ENCODE data around the gene ZC3H12A. TPM values are rescaled to one million over a fixed set of nuclear protein-coding genes. Genes with fewer than 3 reads are reported as not detected.

ZC3H12A gene
- total RNA-seq, 1 experiment from 2014 or later, result 6.7 TPM

- H3K56ac ChIP-seq (ENCODE audit: insufficient read length, low read depth, low read length), result no peak overlapping the region
- no peaks in the 10 kb centered on the region for H3K4me1 ChIP-seq (ENCODE audit: insufficient read depth, low read length)
- no peak overlapping the region for H3K18ac ChIP-seq (ENCODE audit: insufficient read length, low read depth, low read length)
- no peak overlapping the region for H4K8ac ChIP-seq (replicated peaks; ENCODE audit: insufficient read length, low read depth, low read length)
- Mint-ChIP-seq H3K4me3 (no peak overlapping the region), H3K36me3 (ENCODE audit: insufficient read depth in 1 of 3, low read depth in 3 of 3) (no peaks in the 10 kb centered on the region), H3K27me3 (ENCODE audit: low read depth) (peaks cover 37% of the 10 kb centered on the region), H3K27ac (no peak overlapping the region), H3K4me1 (peaks cover 12 to 19% of the 10 kb centered on the region in 2 experiments), H3K9me3 (no peaks in the 10 kb centered on the region)
- no peak overlapping the region for H3K4ac ChIP-seq (ENCODE audit: low read depth, low read length)
- H3K27ac ChIP-seq (ENCODE audit: insufficient read length, low read depth, low read length), result no peak overlapping the region
- H2BK120ac ChIP-seq (ENCODE audit: low read depth, low read length, poor library complexity, severe bottlenecking), result no peak overlapping the region
- H2BK20ac ChIP-seq (ENCODE audit: low read depth, low read length, poor library complexity, severe bottlenecking), result no peak overlapping the region
- H3K9ac ChIP-seq (ENCODE audit: extremely low read depth, insufficient read length, low read length), result no peak overlapping the region
- no peaks in the 10 kb centered on the region for H3K79me2 ChIP-seq (ENCODE audit: insufficient read depth, low read length)
- H2BK5ac ChIP-seq (ENCODE audit: insufficient read length, low read length), result no peak overlapping the region
- H3T11ph ChIP-seq (ENCODE audit: low read length), result no peak overlapping the region
- no peak overlapping the region for H4K5ac ChIP-seq (ENCODE audit: insufficient read length, low read depth, low read length)
- H3K23me2 ChIP-seq (ENCODE audit: insufficient read length, low read depth, low read length, poor library complexity, severe bottlenecking), result no peaks in the 10 kb centered on the region
- H3K23ac ChIP-seq (ENCODE audit: insufficient read length, low read depth, low read length), result no peak overlapping the region
- TF ChIP-seq, protein P1, sequence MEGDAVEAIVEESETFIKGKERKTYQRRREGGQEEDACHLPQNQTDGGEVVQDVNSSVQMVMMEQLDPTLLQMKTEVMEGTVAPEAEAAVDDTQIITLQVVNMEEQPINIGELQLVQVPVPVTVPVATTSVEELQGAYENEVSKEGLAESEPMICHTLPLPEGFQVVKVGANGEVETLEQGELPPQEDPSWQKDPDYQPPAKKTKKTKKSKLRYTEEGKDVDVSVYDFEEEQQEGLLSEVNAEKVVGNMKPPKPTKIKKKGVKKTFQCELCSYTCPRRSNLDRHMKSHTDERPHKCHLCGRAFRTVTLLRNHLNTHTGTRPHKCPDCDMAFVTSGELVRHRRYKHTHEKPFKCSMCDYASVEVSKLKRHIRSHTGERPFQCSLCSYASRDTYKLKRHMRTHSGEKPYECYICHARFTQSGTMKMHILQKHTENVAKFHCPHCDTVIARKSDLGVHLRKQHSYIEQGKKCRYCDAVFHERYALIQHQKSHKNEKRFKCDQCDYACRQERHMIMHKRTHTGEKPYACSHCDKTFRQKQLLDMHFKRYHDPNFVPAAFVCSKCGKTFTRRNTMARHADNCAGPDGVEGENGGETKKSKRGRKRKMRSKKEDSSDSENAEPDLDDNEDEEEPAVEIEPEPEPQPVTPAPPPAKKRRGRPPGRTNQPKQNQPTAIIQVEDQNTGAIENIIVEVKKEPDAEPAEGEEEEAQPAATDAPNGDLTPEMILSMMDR (conservative IDR thresholded peaks at IDR 0.05), result no peak
- H4K91ac ChIP-seq (ENCODE audit: insufficient read length, low read depth, low read length), result no peak overlapping the region
- no peak overlapping the region for H3K4me2 ChIP-seq (ENCODE audit: insufficient read depth, insufficient read length, low read length)
- no peaks in the 10 kb centered on the region for H3K79me1 ChIP-seq (ENCODE audit: insufficient read depth, low read depth, low read length, poor library complexity, severe bottlenecking)
- no peak overlapping the region for H2BK12ac ChIP-seq (ENCODE audit: insufficient read length, low read depth, low read length)
- H4K20me1 ChIP-seq (ENCODE audit: control insufficient read depth, insufficient read depth, insufficient read length), result no peaks in the 10 kb centered on the region
- H3K14ac ChIP-seq (ENCODE audit: insufficient read depth, low read length), result no peak overlapping the region
- no peak overlapping the region for H2AFZ ChIP-seq (ENCODE audit: low read length)
- WGBS (ENCODE audit: extremely low coverage, insufficient read length, low lambda C conversion rate), result no CpG with 5 or more reads among the region's 12 CpGs
- H3K27me3 ChIP-seq (ENCODE audit: insufficient read depth, low read length), result no peaks in the 10 kb centered on the region
- H2AK5ac ChIP-seq (ENCODE audit: insufficient read length, low read length), result no peak overlapping the region
- no peaks in the 10 kb centered on the region for H3K9me3 ChIP-seq (ENCODE audit: control insufficient read depth, low read depth, low read length)
- no peak overlapping the region for H2BK15ac ChIP-seq (ENCODE audit: low read depth, low read length)
- no peak for DNase-seq
These were observed 41.2 kb upstream of the ZC3H12A start for GRCh38 chr1:37433171-37433570.

Data from H9 (cell line).